ENCODE data around the gene C22orf31. TPM values are rescaled to one million over a fixed set of nuclear protein-coding genes. Genes with fewer than 3 reads are reported as not detected.

C22orf31 gene
- total RNA-seq, 1 experiment from 2014 or later = not detected

DNA sequence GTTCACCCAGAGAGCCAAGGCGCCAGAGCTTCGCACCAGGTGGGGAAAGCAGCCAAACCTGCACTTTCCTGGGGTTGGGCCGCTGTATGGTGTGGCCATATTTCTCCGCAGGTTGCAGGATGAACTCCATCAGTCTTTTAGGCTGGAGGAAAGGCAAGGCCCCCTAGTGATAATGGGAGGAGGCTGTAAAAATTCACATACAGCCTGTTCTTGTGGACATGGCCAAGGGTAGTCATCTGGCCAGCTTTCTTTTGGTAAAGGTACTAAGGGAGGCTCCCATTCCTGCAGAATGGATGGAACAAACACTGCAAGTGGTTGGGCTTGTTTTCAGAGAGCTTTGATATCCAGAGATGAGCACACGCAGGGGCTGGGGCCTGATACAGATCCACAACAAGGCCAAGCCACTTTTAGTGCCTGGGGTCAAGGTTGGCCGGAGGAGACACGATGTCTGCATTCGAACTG is 29.6 kb downstream of the C22orf31 start:
- DNase-seq (ENCODE audit: low spot score) = no peak
- intact Hi-C loops (cut with micrococcal nuclease; ENCODE audit: unreplicated experiment) = no loop called here
- no peak overlapping the region for H3K4me3 ChIP-seq (ENCODE audit: low read depth, low read length, poor library complexity, severe bottlenecking)
- peaks cover 7% of the 10 kb centered on the region for H3K4me1 ChIP-seq (ENCODE audit: insufficient read depth, low read length, poor library complexity, severe bottlenecking)
- H3K27me3 ChIP-seq (replicated peaks; ENCODE audit: insufficient read depth, low read depth, low read length, poor library complexity) = no peaks in the 10 kb centered on the region
- no peak overlapping the region for H3K27ac ChIP-seq (ENCODE audit: low read depth, low read length, poor library complexity, severe bottlenecking)
- no peaks in the 10 kb centered on the region for H3K9me3 ChIP-seq (ENCODE audit: low read depth, low read length, poor library complexity, severe bottlenecking)
- POLR2A ChIA-PET (ENCODE audit: low non-redundant PET) = no interaction called here
- no TSS peak for BruUV-seq (replicated peaks)
- H3K36me3 ChIP-seq (ENCODE audit: insufficient read depth, low read length, poor library complexity, severe bottlenecking) = no peaks in the 10 kb centered on the region
- CTCF ChIA-PET = no interaction called here
- TF ChIP-seq EZH2 (IDR thresholded peaks at IDR 0.05; ENCODE audit: borderline replicate concordance, low read depth, low read length, poor library complexity, severe bottlenecking) = no peak
- TF ChIP-seq, protein P1, sequence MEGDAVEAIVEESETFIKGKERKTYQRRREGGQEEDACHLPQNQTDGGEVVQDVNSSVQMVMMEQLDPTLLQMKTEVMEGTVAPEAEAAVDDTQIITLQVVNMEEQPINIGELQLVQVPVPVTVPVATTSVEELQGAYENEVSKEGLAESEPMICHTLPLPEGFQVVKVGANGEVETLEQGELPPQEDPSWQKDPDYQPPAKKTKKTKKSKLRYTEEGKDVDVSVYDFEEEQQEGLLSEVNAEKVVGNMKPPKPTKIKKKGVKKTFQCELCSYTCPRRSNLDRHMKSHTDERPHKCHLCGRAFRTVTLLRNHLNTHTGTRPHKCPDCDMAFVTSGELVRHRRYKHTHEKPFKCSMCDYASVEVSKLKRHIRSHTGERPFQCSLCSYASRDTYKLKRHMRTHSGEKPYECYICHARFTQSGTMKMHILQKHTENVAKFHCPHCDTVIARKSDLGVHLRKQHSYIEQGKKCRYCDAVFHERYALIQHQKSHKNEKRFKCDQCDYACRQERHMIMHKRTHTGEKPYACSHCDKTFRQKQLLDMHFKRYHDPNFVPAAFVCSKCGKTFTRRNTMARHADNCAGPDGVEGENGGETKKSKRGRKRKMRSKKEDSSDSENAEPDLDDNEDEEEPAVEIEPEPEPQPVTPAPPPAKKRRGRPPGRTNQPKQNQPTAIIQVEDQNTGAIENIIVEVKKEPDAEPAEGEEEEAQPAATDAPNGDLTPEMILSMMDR (conservative IDR thresholded peaks at IDR 0.05; ENCODE audit: low read depth, low read length) = no peak

DNA sequence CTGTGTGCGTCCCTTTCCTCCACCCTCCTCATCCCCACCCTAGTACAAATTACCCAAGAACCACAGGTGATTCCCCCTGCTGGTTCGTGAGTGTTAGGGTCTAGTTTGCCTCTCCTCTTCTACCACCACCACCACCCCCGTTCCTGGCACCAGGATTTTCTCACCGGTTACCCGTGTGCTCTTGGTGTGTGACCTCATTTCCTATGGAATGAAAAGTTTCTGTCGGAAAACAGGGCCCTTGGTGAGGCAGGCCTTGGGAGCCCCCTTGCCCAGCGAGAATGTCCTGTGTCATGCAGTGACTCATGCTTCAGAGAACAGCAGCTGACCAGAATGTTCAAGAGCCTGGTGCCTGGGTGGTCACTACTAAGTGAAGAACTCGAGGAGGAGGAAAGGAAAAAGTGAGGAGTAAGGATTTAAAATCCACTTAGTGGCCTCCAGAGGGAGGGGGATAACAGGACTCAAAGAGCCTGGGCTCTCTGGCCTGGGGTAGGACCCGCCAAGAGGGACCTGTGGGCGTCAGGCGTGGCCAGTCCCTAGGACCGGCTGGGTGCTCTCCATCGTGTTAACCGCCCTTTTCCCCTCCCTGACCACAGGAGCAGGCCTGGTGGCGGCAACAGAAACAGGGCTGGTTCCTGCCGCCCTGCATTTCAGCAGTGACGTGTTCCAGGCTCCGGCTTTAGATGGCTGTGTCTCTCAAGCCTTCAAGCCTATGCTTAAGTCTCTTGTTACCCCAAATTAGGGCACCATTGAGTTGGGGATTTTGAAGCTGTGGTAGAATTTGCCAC is 30.2 kb downstream of the C22orf31 start:
- Histone ChIP-seq H3K4me1 (ENCODE audit: insufficient read depth, low read length, poor library complexity, severe bottlenecking) (peaks cover 7% of the 10 kb centered on the region), H3K4me3 (ENCODE audit: low read depth, low read length, poor library complexity, severe bottlenecking) (no peak overlapping the region), H3K27me3 (replicated peaks; ENCODE audit: insufficient read depth, low read depth, low read length, poor library complexity) (no peaks in the 10 kb centered on the region), H3K27ac (ENCODE audit: low read depth, low read length, poor library complexity, severe bottlenecking) (no peak overlapping the region), H3K36me3 (ENCODE audit: insufficient read depth, low read length, poor library complexity, severe bottlenecking) (no peaks in the 10 kb centered on the region), H3K9me3 (ENCODE audit: low read depth, low read length, poor library complexity, severe bottlenecking) (no peaks in the 10 kb centered on the region)
- peak; percentile 9 for DNase-seq (ENCODE audit: low spot score)
- TF ChIP-seq, protein P1 (conservative IDR thresholded peaks at IDR 0.05; ENCODE audit: low read depth, low read length) = no peak
- TF ChIP-seq EZH2 (IDR thresholded peaks at IDR 0.05; ENCODE audit: borderline replicate concordance, low read depth, low read length, poor library complexity, severe bottlenecking) = no peak
- ChIA-PET POLR2A (ENCODE audit: low non-redundant PET) (no interaction called here), CTCF (no interaction called here)
- BruUV-seq (replicated peaks) = no TSS peak
- intact Hi-C loops (cut with micrococcal nuclease; ENCODE audit: unreplicated experiment) = no loop called here

GRCh38 chr22:29030618-29031226 is 30.9 kb downstream of the C22orf31 start:
- Histone ChIP-seq H3K4me3 (ENCODE audit: low read depth, low read length, poor library complexity, severe bottlenecking) (peak overlapping the region; percentile 14), H3K4me1 (ENCODE audit: insufficient read depth, low read length, poor library complexity, severe bottlenecking) (peaks cover 7% of the 10 kb centered on the region), H3K9me3 (ENCODE audit: low read depth, low read length, poor library complexity, severe bottlenecking) (no peaks in the 10 kb centered on the region), H3K27me3 (replicated peaks; ENCODE audit: insufficient read depth, low read depth, low read length, poor library complexity) (no peaks in the 10 kb centered on the region), H3K36me3 (ENCODE audit: insufficient read depth, low read length, poor library complexity, severe bottlenecking) (no peaks in the 10 kb centered on the region), H3K27ac (ENCODE audit: low read depth, low read length, poor library complexity, severe bottlenecking) (no peak overlapping the region)
- ChIA-PET CTCF (no interaction called here), POLR2A (ENCODE audit: low non-redundant PET) (no interaction called here)
- no peak for DNase-seq (ENCODE audit: low spot score)
- intact Hi-C loops (cut with micrococcal nuclease; ENCODE audit: unreplicated experiment) = no loop called here
- no TSS peak for BruUV-seq (replicated peaks)
- TF ChIP-seq EZH2 (IDR thresholded peaks at IDR 0.05; ENCODE audit: borderline replicate concordance, low read depth, low read length, poor library complexity, severe bottlenecking) = no peak
- TF ChIP-seq, protein P1 (conservative IDR thresholded peaks at IDR 0.05; ENCODE audit: low read depth, low read length) = no peak
